Adrenal gland (tissue), 5 donors: ENCODE data around the gene NMT1.

Experiments
- POLR2A ChIP-seq, 2 donors: fragments of 450-650 bp; IDR thresholded peaks; one replicate each; pipeline ENCODE4 v1.6.1; 2017; ENCODE audit warnings: antibody characterized with exemption in 2 of 2, mild to moderate bottlenecking in 2 of 2, moderate library complexity in 1 of 2
- TF ChIP-seq, protein P1 (sequence below), 6 experiments: fragments of 450-650 bp in 4 of 6; fragments of 200-600 bp in 2 of 6; sonication (generic) in 1 of 6; IDR thresholded peaks; 1 replicate in 5 of 6; 2 replicates in 1 of 6; pipeline versions ENCODE4 v1.5.1 to v1.8.0; 2016 to 2021; ENCODE audit warnings: antibody characterized with exemption in 6 of 6, mild to moderate bottlenecking in 2 of 6, moderate library complexity in 1 of 6
- donor health status: DM: no; HTN: no; CAD: no.

GRCh38 chr17:45150911-45151809, 90.0 kb downstream of the NMT1 start:
- TF ChIP-seq, protein P1, sequence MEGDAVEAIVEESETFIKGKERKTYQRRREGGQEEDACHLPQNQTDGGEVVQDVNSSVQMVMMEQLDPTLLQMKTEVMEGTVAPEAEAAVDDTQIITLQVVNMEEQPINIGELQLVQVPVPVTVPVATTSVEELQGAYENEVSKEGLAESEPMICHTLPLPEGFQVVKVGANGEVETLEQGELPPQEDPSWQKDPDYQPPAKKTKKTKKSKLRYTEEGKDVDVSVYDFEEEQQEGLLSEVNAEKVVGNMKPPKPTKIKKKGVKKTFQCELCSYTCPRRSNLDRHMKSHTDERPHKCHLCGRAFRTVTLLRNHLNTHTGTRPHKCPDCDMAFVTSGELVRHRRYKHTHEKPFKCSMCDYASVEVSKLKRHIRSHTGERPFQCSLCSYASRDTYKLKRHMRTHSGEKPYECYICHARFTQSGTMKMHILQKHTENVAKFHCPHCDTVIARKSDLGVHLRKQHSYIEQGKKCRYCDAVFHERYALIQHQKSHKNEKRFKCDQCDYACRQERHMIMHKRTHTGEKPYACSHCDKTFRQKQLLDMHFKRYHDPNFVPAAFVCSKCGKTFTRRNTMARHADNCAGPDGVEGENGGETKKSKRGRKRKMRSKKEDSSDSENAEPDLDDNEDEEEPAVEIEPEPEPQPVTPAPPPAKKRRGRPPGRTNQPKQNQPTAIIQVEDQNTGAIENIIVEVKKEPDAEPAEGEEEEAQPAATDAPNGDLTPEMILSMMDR (IDR thresholded peaks at IDR 0.05), result no peak
- no peak for TF ChIP-seq POLR2A (IDR thresholded peaks at IDR 0.05)
